H1 (cell line): ENCODE results near the gene GPBP1L1. TPM values are rescaled to one million over a fixed set of nuclear protein-coding genes. Genes with fewer than 3 reads are reported as not detected.

Source experiments
- CTCF ChIA-PET: fragments of 300-600 bp; sonication (Branson Sonifier 250); formaldehyde crosslinking; loops from one replicate; lab custom pipeline; 2021; ENCODE audit not compliant: partially characterized antibody; lab: Charles Lee
- POLR2A ChIA-PET: fragments of 300-600 bp; sonication (Branson Sonifier 250); formaldehyde crosslinking; loops from one replicate; lab custom pipeline; 2021; ENCODE audit warnings: inconsistent platforms; ENCODE audit not compliant: partially characterized antibody; lab: Charles Lee
- DNase-seq, 2 experiments: peaks; one replicate each; pipeline versions ENCODE4 v3.0.0 to v3.0.0-alpha.2; 2010 to 2022; ENCODE audit warnings: low spot score in 2 of 2, low read depth in 1 of 2, mixed read lengths in 1 of 2
- FAIRE-seq: peaks from 2 replicates; lab custom pipeline; 2011; peaks lifted over from hg19 to GRCh38; lab: Jason Lieb, UNC
- H2AFZ ChIP-seq: 2 replicates; pipeline ENCODE4 v1.8.1; 2012; ENCODE audit warnings: low read length, inconsistent platforms
- H2AK5ac ChIP-seq: 2 replicates; pipeline ENCODE4 v1.6.1; 2013; ENCODE audit warnings: low read depth, low read length
- H2BK120ac ChIP-seq: replicated peaks from 2 replicates; pipeline ENCODE3; 2013; ENCODE audit warnings: low read depth, low read length, inconsistent platforms
- H2BK12ac ChIP-seq: 2 replicates; pipeline ENCODE4 v1.6.1; 2013; ENCODE audit warnings: low read depth, low read length
- H2BK15ac ChIP-seq: 2 replicates; pipeline ENCODE4 v1.6.1; 2013; ENCODE audit warnings: low read length
- H2BK20ac ChIP-seq: 2 replicates; pipeline ENCODE4 v1.6.1; 2013; ENCODE audit warnings: low read length
- H2BK5ac ChIP-seq: 2 replicates; pipeline ENCODE4 v1.6.1; 2013; ENCODE audit warnings: low read depth, low read length
- H3K14ac ChIP-seq: 2 replicates; pipeline ENCODE4 v1.6.1; 2013; ENCODE audit warnings: inconsistent platforms; ENCODE audit not compliant: insufficient read length
- H3K18ac ChIP-seq: 2 replicates; pipeline ENCODE4 v1.6.1; 2013; ENCODE audit warnings: low read length; ENCODE audit errors: extremely low read depth
- H3K23ac ChIP-seq: 2 replicates; pipeline ENCODE4 v1.6.1; 2013; ENCODE audit warnings: inconsistent platforms; ENCODE audit not compliant: insufficient read length
- H3K23me2 ChIP-seq: 2 replicates; pipeline ENCODE4 v1.6.1; 2013; ENCODE audit warnings: low read depth, low read length
- H3K27ac ChIP-seq: 2 replicates; pipeline ENCODE4 v1.6.1; 2011; ENCODE audit warnings: low read depth, low read length, inconsistent platforms
- H3K27me3 ChIP-seq, 4 experiments: replicated peaks in 1 of 4; 1 replicate in 1 of 4; 2 replicates in 3 of 4; pipeline versions ENCODE4 v1.6.1 to v1.8.1; 2011 to 2013; ENCODE audit warnings: low read length in 3 of 4, mild to moderate bottlenecking in 3 of 4, inconsistent platforms in 2 of 4, mixed read lengths in 2 of 4, moderate library complexity in 1 of 4; ENCODE audit not compliant: control insufficient read depth in 3 of 4, insufficient read depth in 3 of 4; ENCODE audit errors: extremely low read depth in 1 of 4
- H3K36me3 ChIP-seq, 4 experiments: 2 replicates each; pipeline versions ENCODE4 v1.6.1 to v1.8.1; 2011 to 2013; ENCODE audit warnings: mild to moderate bottlenecking in 4 of 4, low read length in 3 of 4, moderate library complexity in 2 of 4, control low read depth in 1 of 4, inconsistent platforms in 1 of 4; ENCODE audit not compliant: insufficient read depth in 4 of 4, control insufficient read depth in 2 of 4
- H3K4ac ChIP-seq: replicated peaks from 2 replicates; pipeline ENCODE3; 2013; ENCODE audit warnings: low read length, low read depth, mixed read lengths, inconsistent platforms; ENCODE audit not compliant: insufficient read length
- H3K4me1 ChIP-seq, 4 experiments: replicated peaks in 1 of 4; 1 replicate in 1 of 4; 2 replicates in 3 of 4; pipeline versions ENCODE4 v1.6.1 to v1.8.1; 2011 to 2013; ENCODE audit warnings: low read length in 3 of 4, inconsistent platforms in 2 of 4, mixed read lengths in 1 of 4; ENCODE audit not compliant: insufficient read depth in 4 of 4, control insufficient read depth in 3 of 4
- H3K4me2 ChIP-seq, 2 experiments: 2 replicates each; pipeline versions ENCODE4 v1.6.1 to v1.8.1; 2011 to 2013; ENCODE audit warnings: low read depth in 2 of 2, low read length in 2 of 2, control low read depth in 1 of 2, inconsistent platforms in 1 of 2, mild to moderate bottlenecking in 1 of 2; ENCODE audit not compliant: insufficient read depth in 1 of 2
- H3K4me3 ChIP-seq, 4 experiments: fragments of 200-600, 300-600 bp in 1 of 4; sonication (generic), shearing (Covaris generic), sonication (Bioruptor Twin) in 1 of 4; 2 replicates each; pipeline versions ENCODE4 v1.5.1 to v1.8.1; 2011 to 2016; ENCODE audit warnings: low read length in 4 of 4, low read depth in 3 of 4, control low read depth in 2 of 4, inconsistent platforms in 2 of 4, mild to moderate bottlenecking in 2 of 4, mixed read lengths in 1 of 4, moderate library complexity in 1 of 4; ENCODE audit not compliant: insufficient read depth in 2 of 4; ENCODE audit errors: extremely low read depth in 1 of 4
- H3K56ac ChIP-seq: replicated peaks from 2 replicates; pipeline ENCODE3; 2013; ENCODE audit warnings: low read depth, mild to moderate bottlenecking, mixed read lengths, low read length, inconsistent platforms; ENCODE audit not compliant: insufficient read length
- H3K79me1 ChIP-seq: 2 replicates; pipeline ENCODE4 v1.6.1; 2013; ENCODE audit warnings: low read depth, low read length, control low read depth
- H3K79me2 ChIP-seq, 2 experiments: 2 replicates each; pipeline versions ENCODE4 v1.6.1 to v1.8.1; 2012 to 2013; ENCODE audit warnings: low read length in 2 of 2, mild to moderate bottlenecking in 2 of 2, inconsistent platforms in 1 of 2; ENCODE audit not compliant: insufficient read depth in 2 of 2, control insufficient read depth in 1 of 2
- H3K9ac ChIP-seq, 4 experiments: replicated peaks in 1 of 4; 1 replicate in 1 of 4; 2 replicates in 3 of 4; pipeline versions ENCODE4 v1.6.1 to v1.8.1; 2011 to 2013; ENCODE audit warnings: low read depth in 3 of 4, low read length in 3 of 4, control low read depth in 2 of 4, mild to moderate bottlenecking in 2 of 4, moderate library complexity in 2 of 4, inconsistent platforms in 1 of 4; ENCODE audit errors: extremely low read depth in 1 of 4
- H3K9me3 ChIP-seq, 2 experiments: 2 replicates each; pipeline versions ENCODE4 v1.6.1 to v1.8.1; 2012 to 2013; ENCODE audit warnings: mild to moderate bottlenecking in 2 of 2, moderate library complexity in 2 of 2, control low read depth in 1 of 2, inconsistent platforms in 1 of 2, low read depth in 1 of 2, low read length in 1 of 2, mixed read lengths in 1 of 2; ENCODE audit not compliant: insufficient read depth in 2 of 2
- H4K20me1 ChIP-seq, 2 experiments: replicated peaks in 1 of 2; 2 replicates each; pipeline versions ENCODE3 to v1.8.1; 2011 to 2013; ENCODE audit warnings: inconsistent platforms in 2 of 2, low read length in 2 of 2, mild to moderate bottlenecking in 1 of 2; ENCODE audit not compliant: insufficient read depth in 2 of 2, control insufficient read depth in 1 of 2
- H4K5ac ChIP-seq: 2 replicates; pipeline ENCODE4 v1.6.1; 2013; ENCODE audit warnings: low read length, low read depth, mixed read lengths, inconsistent platforms; ENCODE audit not compliant: insufficient read length
- H4K8ac ChIP-seq: 2 replicates; pipeline ENCODE4 v1.8.0; 2013; ENCODE audit warnings: mild to moderate bottlenecking, moderate library complexity, low read length, inconsistent platforms; ENCODE audit not compliant: insufficient read depth; ENCODE audit errors: extremely low read depth
- H4K91ac ChIP-seq: replicated peaks from 2 replicates; pipeline ENCODE3; 2013; ENCODE audit warnings: low read length, mixed read lengths, inconsistent platforms; ENCODE audit not compliant: insufficient read length
- ASH2L ChIP-seq: fragments of 200-600, 300-600 bp; sonication (generic); IDR thresholded peaks from one replicate; pipeline ENCODE4 v1.7.1; 2017; ENCODE audit warnings: low read length
- ATF3 ChIP-seq: IDR thresholded peaks from 2 replicates; pipeline ENCODE4 v1.6.1; 2011; ENCODE audit warnings: low read depth, mild to moderate bottlenecking, low read length; ENCODE audit not compliant: insufficient read depth
- CBX8 ChIP-seq: fragments of 300-800, 300-1000 bp; sonication (generic); IDR thresholded peaks from 2 replicates; pipeline ENCODE4 v1.7.1; 2016; ENCODE audit warnings: low read depth, low read length, borderline replicate concordance
- CHD2 ChIP-seq: IDR thresholded peaks from 2 replicates; pipeline ENCODE4 v1.6.1; 2012; ENCODE audit warnings: low read length, improper control_type of control experiment
- CREB1 ChIP-seq: IDR thresholded peaks from 2 replicates; pipeline ENCODE4 v1.6.1; 2012; ENCODE audit warnings: inconsistent platforms
- MAFK ChIP-seq: IDR thresholded peaks from 2 replicates; pipeline ENCODE4 v1.6.1; 2012; ENCODE audit warnings: low read depth, mild to moderate bottlenecking, improper control_type of control experiment, low read length
- MAX ChIP-seq: IDR thresholded peaks from 2 replicates; pipeline ENCODE4 v1.6.1; 2012; ENCODE audit warnings: inconsistent platforms
- POLR2A ChIP-seq, 2 experiments: IDR thresholded peaks; 1 replicate in 1 of 2; 2 replicates in 1 of 2; pipeline ENCODE4 v1.6.1; 2011; ENCODE audit warnings: low read depth in 2 of 2, low read length in 2 of 2, mild to moderate bottlenecking in 2 of 2; ENCODE audit errors: control extremely low read depth in 1 of 2
- RNF2 ChIP-seq: fragments of 200-900, 300-1000 bp; sonication (generic); IDR thresholded peaks from 2 replicates; pipeline ENCODE4 v1.7.1; 2016; ENCODE audit warnings: borderline replicate concordance, low read depth, mild to moderate bottlenecking, antibody characterized with exemption, low read length; ENCODE audit not compliant: poor library complexity, severe bottlenecking; ENCODE audit errors: missing control alignments
- SIRT6 ChIP-seq: IDR thresholded peaks from one replicate; pipeline ENCODE4 v1.7.1; 2012; ENCODE audit warnings: low read length, inconsistent platforms
- TAF1 ChIP-seq: IDR thresholded peaks from 2 replicates; pipeline ENCODE4 v1.6.1; 2011; ENCODE audit warnings: mild to moderate bottlenecking, low read depth, low read length
- TBP ChIP-seq: IDR thresholded peaks from 2 replicates; pipeline ENCODE4 v1.6.1; 2011; ENCODE audit warnings: low read depth, low read length, improper control_type of control experiment
- WGBS, 2 experiments: shearing (Covaris generic) in 1 of 2; methylation state at CpG; one replicate each; pipeline versions ENCODE4 v1.1.6 to v1.1.7; 2013 to 2015; ENCODE audit warnings: low lambda C conversion rate in 2 of 2, mixed read lengths in 2 of 2, inconsistent platforms in 1 of 2, low coverage in 1 of 2, missing lambda C conversion rate in 1 of 2; ENCODE audit not compliant: insufficient replicate concordance in 2 of 2, insufficient coverage in 1 of 2, insufficient read length in 1 of 2; ENCODE audit errors: extremely low coverage in 1 of 2, missing lambda C conversion rate in 1 of 2; 5-methylcytosine and 5-hydroxymethylcytosine counted together
- polyA plus RNA-seq, 7 experiments: library from polyadenylated mRNA; depleted of rRNA in 3 of 7; stranded (reverse) in 5 of 7; unstranded in 2 of 7; fragments of >200 nt in 5 of 7; fragments of 200-250 nt in 2 of 7; gene quantifications; 1 replicate in 5 of 7; 2 replicates in 1 of 7; 4 replicates in 1 of 7; pipeline versions ENCODE4 v1.2.1 to v1.2.3, GENCODE V29; 2011 to 2013; ENCODE audit warnings: missing spikeins in 2 of 7, mixed read lengths in 2 of 7
- total RNA-seq: library from RNA; stranded (reverse); fragmentation: NEBNext Ultra II Directional; extraction: Animal tissue kit (Norgen Biotek cat#: 25700); gene quantifications from 2 replicates; pipeline ENCODE4 v1.2.1, GENCODE V29; 2021

GPBP1L1 gene
- total and polyA plus RNA-seq, 2 of the 8 experiments (the other 6 are each of a cell fraction or from before 2014, with no cell fraction given) = 70.1 to 119 TPM

- H4K91ac ChIP-seq = no peak overlapping the region
- peaks cover 24 to 28% of the 10 kb centered on the region in 2 experiments for H4K20me1 ChIP-seq
- H2AFZ ChIP-seq = no peak overlapping the region
- FAIRE-seq = no peak
- H4K5ac ChIP-seq = no peak overlapping the region
- no peak for DNase-seq
- no peak overlapping the region for H3K4ac ChIP-seq
- no peak overlapping the region for H3K23ac ChIP-seq
- H2BK120ac ChIP-seq = no peak overlapping the region
- H3K36me3 ChIP-seq = no peaks in the 10 kb centered on the region; a peak in 1 of 8 replicates
- no peak overlapping the region for H3K27ac ChIP-seq
- peaks cover 0 to 21% (median 6%) of the 10 kb centered on the region in 4 experiments; a peak in 5 of 7 replicates for H3K4me1 ChIP-seq
- H3K4me2 ChIP-seq = no peak overlapping the region
- H4K8ac ChIP-seq = no peak overlapping the region
- no peak for TF ChIP-seq CHD2
- no peak for TF ChIP-seq MAFK
- no peak for TF ChIP-seq CREB1
- no peak for TF ChIP-seq CBX8
- TF ChIP-seq MAX = no peak
- no peak for TF ChIP-seq SIRT6
- no peak for TF ChIP-seq RNF2
- no peak for TF ChIP-seq POLR2A (IDR thresholded peaks at IDR 0.05; ENCODE audit: control extremely low read depth in 1 of 2, low read depth in 2 of 2, low read length in 2 of 2)
- TF ChIP-seq ASH2L = no peak
- no peak for TF ChIP-seq ATF3
- TF ChIP-seq TAF1 = no peak
- TF ChIP-seq TBP = no peak
- H3K18ac ChIP-seq = no peak overlapping the region
- no peak overlapping the region for H3K56ac ChIP-seq
- H3K9ac ChIP-seq = no peak overlapping the region
- H3K79me1 ChIP-seq = peaks cover 7% of the 10 kb centered on the region; the same call in 1 of the 2 replicates
- no peaks in the 10 kb centered on the region for H3K9me3 ChIP-seq
- ChIA-PET CTCF (interaction anchor here (0.6 to 1.2 kb wide), 6 partner anchors 14 to 499 kb away, joined by 3 to 4 read pairs (median 3); partner anchors contain the start of gene P3R3URF), POLR2A (interaction anchor here (1.8 kb wide), 1 partner anchor 8 kb away, joined by 11 read pairs; the partner anchor contains the start of gene GPBP1L1)
- H3K79me2 ChIP-seq = peaks cover 63 to 98% of the 10 kb centered on the region in 2 experiments
- H3K4me3 ChIP-seq = no peak overlapping the region
- H2AK5ac ChIP-seq = no peak overlapping the region
- H2BK15ac ChIP-seq = no peak overlapping the region
- no peak overlapping the region for H2BK5ac ChIP-seq
- no peaks in the 10 kb centered on the region for H3K27me3 ChIP-seq
- no peaks in the 10 kb centered on the region for H3K23me2 ChIP-seq
- no peak overlapping the region for H2BK20ac ChIP-seq
- WGBS, 2 experiments = 76% methylated on average over 3 of the region's 3 CpGs; no CpG with 5 or more reads in 1 of the 2 experiments
- no peak overlapping the region for H2BK12ac ChIP-seq
- H3K14ac ChIP-seq = no peak overlapping the region
Measured at GRCh38 chr1:45677751-45678245, 8.5 kb downstream of the GPBP1L1 start.
